WERI-Rb-1 (cell line): Measurements from ENCODE around the gene FXYD4.

Source experiments
- DNase-seq: peaks from one replicate; pipeline ENCODE4 v3.0.0-alpha.2; 2020
- H3K27ac ChIP-seq: fragments of 250-450 bp; sonication (Bioruptor Pico); 2 replicates; pipeline ENCODE4 v1.5.1; 2020; ENCODE audit warnings: mild to moderate bottlenecking, moderate library complexity
- H3K27me3 ChIP-seq: fragments of 250-450 bp; sonication (Bioruptor Pico); 2 replicates; pipeline ENCODE4 v1.5.1; 2021; ENCODE audit warnings: mild to moderate bottlenecking, low read depth, moderate library complexity; ENCODE audit not compliant: insufficient read depth, severe bottlenecking
- H3K36me3 ChIP-seq: fragments of 250-450 bp; sonication (Bioruptor Pico); 2 replicates; pipeline ENCODE4 v1.5.1; 2020; ENCODE audit warnings: mild to moderate bottlenecking, moderate library complexity
- H3K4me3 ChIP-seq: 2 replicates; pipeline ENCODE4 v1.5.1; 2011; ENCODE audit warnings: low read depth, mild to moderate bottlenecking, control low read depth, low read length
- H3K9me3 ChIP-seq: fragments of 250-450 bp; sonication (Bioruptor Pico); 2 replicates; pipeline ENCODE4 v1.5.1; 2021; ENCODE audit warnings: mild to moderate bottlenecking, moderate library complexity; ENCODE audit not compliant: severe bottlenecking
- TF ChIP-seq, protein P1 (sequence below): IDR thresholded peaks from 2 replicates; pipeline ENCODE4 v1.5.1; 2011; ENCODE audit warnings: low read depth, mild to moderate bottlenecking, control low read depth, inconsistent platforms, low read length

FXYD4 gene

DNA sequence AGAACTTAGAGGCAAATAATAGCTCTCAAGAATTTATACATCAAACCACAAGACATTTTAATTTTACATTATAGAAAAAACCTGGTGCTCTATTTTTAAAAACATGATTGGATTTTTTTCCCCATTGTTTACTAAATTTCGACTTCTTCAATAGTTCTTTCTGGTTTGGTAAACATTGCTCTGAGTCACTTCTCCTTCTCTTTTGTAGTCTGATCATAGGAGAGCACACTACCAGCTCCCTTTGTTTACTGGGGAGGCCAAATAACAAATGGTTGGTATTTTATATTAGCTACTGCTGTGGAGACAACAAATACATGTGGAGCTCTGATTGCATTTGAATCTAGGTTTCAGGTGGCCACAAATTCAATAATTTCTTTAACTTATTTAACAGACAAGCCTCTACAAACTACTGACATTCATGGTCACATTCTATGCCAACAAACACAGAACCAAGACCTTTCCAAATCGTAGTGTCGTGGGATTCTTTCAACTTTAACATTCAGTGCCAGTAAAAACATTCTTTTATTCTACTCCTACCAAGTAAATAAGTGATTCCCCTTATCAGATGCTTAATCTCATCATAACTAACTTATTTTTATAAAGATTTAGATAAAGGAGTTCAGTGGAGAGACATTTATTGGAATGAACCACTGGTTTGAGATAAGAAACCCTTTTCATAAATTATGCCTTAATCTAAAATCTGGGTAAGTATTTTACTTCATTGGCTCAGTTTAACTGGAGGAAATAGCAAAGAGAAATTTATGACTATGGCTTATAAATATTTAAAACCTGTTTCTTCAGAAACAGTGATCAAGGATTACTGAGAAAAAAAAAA is 17.7 kb upstream of the FXYD4 start:
- Histone ChIP-seq H3K4me3 (no peak overlapping the region), H3K27me3 (no peaks in the 10 kb centered on the region), H3K9me3 (no peaks in the 10 kb centered on the region), H3K36me3 (no peaks in the 10 kb centered on the region), H3K27ac (no peak overlapping the region)
- TF ChIP-seq, protein P1, sequence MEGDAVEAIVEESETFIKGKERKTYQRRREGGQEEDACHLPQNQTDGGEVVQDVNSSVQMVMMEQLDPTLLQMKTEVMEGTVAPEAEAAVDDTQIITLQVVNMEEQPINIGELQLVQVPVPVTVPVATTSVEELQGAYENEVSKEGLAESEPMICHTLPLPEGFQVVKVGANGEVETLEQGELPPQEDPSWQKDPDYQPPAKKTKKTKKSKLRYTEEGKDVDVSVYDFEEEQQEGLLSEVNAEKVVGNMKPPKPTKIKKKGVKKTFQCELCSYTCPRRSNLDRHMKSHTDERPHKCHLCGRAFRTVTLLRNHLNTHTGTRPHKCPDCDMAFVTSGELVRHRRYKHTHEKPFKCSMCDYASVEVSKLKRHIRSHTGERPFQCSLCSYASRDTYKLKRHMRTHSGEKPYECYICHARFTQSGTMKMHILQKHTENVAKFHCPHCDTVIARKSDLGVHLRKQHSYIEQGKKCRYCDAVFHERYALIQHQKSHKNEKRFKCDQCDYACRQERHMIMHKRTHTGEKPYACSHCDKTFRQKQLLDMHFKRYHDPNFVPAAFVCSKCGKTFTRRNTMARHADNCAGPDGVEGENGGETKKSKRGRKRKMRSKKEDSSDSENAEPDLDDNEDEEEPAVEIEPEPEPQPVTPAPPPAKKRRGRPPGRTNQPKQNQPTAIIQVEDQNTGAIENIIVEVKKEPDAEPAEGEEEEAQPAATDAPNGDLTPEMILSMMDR, result no peak
- no peak for DNase-seq

DNA sequence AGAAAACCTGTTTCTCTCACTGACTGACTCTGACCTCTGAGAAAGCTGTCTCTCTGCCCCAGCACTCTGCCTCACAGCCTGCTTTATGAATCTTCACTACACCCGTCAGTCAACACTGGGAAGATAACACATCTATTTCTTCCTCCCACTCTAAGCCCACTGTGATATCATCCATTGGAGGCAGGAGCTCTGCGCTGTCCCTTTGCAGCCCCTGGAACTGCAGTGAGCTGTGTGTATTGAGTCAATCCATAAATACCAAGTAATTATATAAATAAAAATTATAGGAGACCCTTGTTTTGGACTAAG is 17.2 kb upstream of the FXYD4 start:
- Histone ChIP-seq H3K9me3 (no peaks in the 10 kb centered on the region), H3K4me3 (no peak overlapping the region), H3K27ac (no peak overlapping the region), H3K27me3 (no peaks in the 10 kb centered on the region), H3K36me3 (no peaks in the 10 kb centered on the region)
- no peak for DNase-seq
- TF ChIP-seq, protein P1, result no peak

DNA sequence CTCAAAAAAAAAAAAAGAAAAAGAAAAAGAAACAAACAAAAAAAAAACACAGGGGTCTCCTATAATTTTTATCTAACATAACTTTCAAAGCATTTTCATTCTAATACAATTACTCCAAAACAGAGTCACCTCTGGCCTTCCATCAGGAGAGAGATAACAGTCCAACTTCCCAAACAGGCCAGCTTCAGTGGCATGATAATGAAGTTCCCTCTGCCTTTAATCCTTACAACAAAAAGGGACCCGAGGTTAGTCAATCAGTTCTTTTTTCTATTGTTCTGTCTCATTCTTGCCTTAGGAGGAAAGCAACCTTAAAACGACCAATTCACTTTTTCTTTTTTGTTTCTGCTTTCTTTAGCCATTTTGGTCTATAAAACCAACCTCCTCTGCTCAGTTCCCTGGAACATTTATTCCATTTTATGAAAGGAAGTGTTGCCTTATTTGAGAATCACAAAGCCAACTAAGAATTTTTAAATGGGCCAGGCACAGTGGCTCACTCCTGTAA is 16.5 kb upstream of the FXYD4 start:
- Histone ChIP-seq H3K9me3 (no peaks in the 10 kb centered on the region), H3K27ac (no peak overlapping the region), H3K36me3 (no peaks in the 10 kb centered on the region), H3K27me3 (no peaks in the 10 kb centered on the region), H3K4me3 (no peak overlapping the region)
- DNase-seq, result no peak
- TF ChIP-seq, protein P1, result no peak

DNA sequence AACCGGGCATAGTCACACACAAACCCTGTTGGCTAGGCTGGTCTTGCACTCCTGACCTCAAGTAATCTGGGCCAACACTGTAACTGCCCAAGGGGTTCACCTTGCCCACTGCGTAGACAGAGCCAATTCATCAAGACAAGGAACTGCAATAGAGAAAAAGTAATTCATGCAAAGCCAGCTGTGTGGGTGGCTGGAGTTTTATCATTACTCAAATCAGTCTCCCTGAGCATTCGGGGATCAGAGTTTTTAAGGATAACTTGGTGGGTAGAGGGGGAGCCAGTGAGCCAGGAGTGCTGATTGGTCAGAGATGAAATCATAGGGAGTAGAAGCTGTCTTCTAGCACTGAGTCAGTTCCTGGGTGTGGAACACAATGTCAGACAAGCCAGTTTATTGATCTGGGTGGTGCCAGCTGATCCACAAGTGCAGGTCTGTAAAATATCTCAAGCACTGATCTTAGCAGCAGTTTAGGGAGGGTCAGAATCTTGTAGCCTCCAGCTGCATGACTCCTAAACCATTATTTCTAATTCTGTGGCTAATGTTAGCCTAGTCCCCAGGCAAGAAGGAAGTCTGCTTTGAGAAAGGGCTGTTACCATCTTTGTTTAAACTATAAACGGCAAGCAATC is 15.6 kb upstream of the FXYD4 start:
- TF ChIP-seq, protein P1, result no peak
- Histone ChIP-seq H3K4me3 (no peak overlapping the region), H3K36me3 (no peaks in the 10 kb centered on the region), H3K27me3 (no peaks in the 10 kb centered on the region), H3K9me3 (no peaks in the 10 kb centered on the region), H3K27ac (no peak overlapping the region)
- no peak for DNase-seq

DNA sequence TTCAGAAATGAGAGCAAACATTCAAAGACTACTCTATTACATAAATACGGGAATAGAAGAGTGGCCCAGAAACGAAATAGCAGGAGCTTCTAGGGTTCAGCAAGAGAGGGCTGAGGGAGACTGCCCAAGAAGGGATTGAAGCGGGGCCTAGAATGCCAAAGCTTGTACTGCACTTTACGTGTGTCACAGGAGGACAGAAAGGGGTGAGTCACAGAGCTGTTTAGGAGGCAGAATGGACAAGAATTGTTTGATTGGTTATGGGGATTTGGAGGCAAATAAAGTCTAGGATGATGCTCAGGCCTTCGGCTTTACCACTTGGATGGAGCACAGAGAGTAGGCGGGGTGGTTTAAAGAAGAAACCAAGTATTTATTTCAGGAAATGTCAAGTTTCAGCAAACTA is 11.3 kb upstream of the FXYD4 start:
- H3K36me3 ChIP-seq, result no peaks in the 10 kb centered on the region
- TF ChIP-seq, protein P1, result no peak
- no peaks in the 10 kb centered on the region for H3K9me3 ChIP-seq
- H3K27ac ChIP-seq, result no peak overlapping the region
- no peaks in the 10 kb centered on the region for H3K27me3 ChIP-seq
- H3K4me3 ChIP-seq, result no peak overlapping the region
- no peak for DNase-seq
